ENCODE measurements around the gene GXYLT1.
"Not testable (repeated sequence)": the region's sequence is repeated elsewhere in the genome, so short reads cannot be mapped to it uniquely, and the experiment has no call there.

The GXYLT1 gene

GRCh38 chr12:42091769-42092168 is 52.9 kb downstream of the GXYLT1 start:
- DNase-seq = no peak

- no peak for DNase-seq
These were observed 53.8 kb downstream of the GXYLT1 start for GRCh38 chr12:42090899-42091298.

GRCh38 chr12:42086031-42086430 is 58.6 kb downstream of the GXYLT1 start:
- DNase-seq = no peak

- no peak for DNase-seq
These were observed 59.1 kb downstream of the GXYLT1 start for GRCh38 chr12:42085594-42085993.

- no peak for DNase-seq
These were observed 60.2 kb downstream of the GXYLT1 start for GRCh38 chr12:42084522-42084921.

GRCh38 chr12:42076976-42077375 is 67.7 kb downstream of the GXYLT1 start:
- peak; percentile 39 for DNase-seq

GRCh38 chr12:42070036-42070435 is 74.6 kb downstream of the GXYLT1 start:
- DNase-seq = no peak

- no peak for DNase-seq
These were observed 85.5 kb downstream of the GXYLT1 start for GRCh38 chr12:42059127-42059526.

GRCh38 chr12:42056130-42056529 is 88.5 kb downstream of the GXYLT1 start:
- DNase-seq = no peak

GRCh38 chr12:42053456-42053855 is 91.2 kb downstream of the GXYLT1 start:
- no peak for DNase-seq

GRCh38 chr12:42048980-42049379 is 95.7 kb downstream of the GXYLT1 start:
- not testable (repeated sequence) for DNase-seq

GRCh38 chr12:42039577-42039976 is 105.1 kb downstream of the GXYLT1 start:
- no peak for DNase-seq

- no peak for DNase-seq
These were observed 105.5 kb downstream of the GXYLT1 start for GRCh38 chr12:42039176-42039575.

GRCh38 chr12:42031847-42032564 is 112.7 kb downstream of the GXYLT1 start:
- peak; percentile 20 for DNase-seq

Data from NCI-H82 (cell line).